Mucosa of gallbladder (tissue), 1 donor: ENCODE data around the gene SH3D19. TPM values are rescaled to one million over a fixed set of nuclear protein-coding genes. Genes with fewer than 3 reads are reported as not detected.
"Not testable (repeated sequence)": the region's sequence is repeated elsewhere in the genome, so short reads cannot be mapped to it uniquely, and the experiment has no call there.

ENCODE experiments used
- DNase-seq: peaks from one replicate; pipeline ENCODE4 v3.0.0-alpha.2; 2020; ENCODE audit warnings: low spot score
- total RNA-seq: library from RNA; stranded (reverse); gene quantifications from one replicate; pipeline ENCODE4 v1.2.1, GENCODE V29; 2021
- donor health status: DM: no; HTN: no; CAD: no.

The SH3D19 gene
- total RNA-seq, 1 donor from 2014 or later, result 136 TPM

GRCh38 chr4:151157543-151157942 is 167.9 kb downstream of the SH3D19 start:
- DNase-seq, result no peak

- DNase-seq, result no peak
These were observed 171.8 kb downstream of the SH3D19 start for GRCh38 chr4:151153585-151153984.

- no peak for DNase-seq
These were observed 173.4 kb downstream of the SH3D19 start for GRCh38 chr4:151152028-151152427.

GRCh38 chr4:151150821-151151580 is 174.4 kb downstream of the SH3D19 start:
- DNase-seq, result no peak

- DNase-seq, result no peak
These were observed 177.1 kb downstream of the SH3D19 start for GRCh38 chr4:151148261-151148660.

- no peak for DNase-seq
These were observed 178.4 kb downstream of the SH3D19 start for GRCh38 chr4:151147000-151147399.

- DNase-seq, result no peak
These were observed 180.9 kb downstream of the SH3D19 start for GRCh38 chr4:151144329-151145072.

- DNase-seq, result no peak
These were observed 181.6 kb downstream of the SH3D19 start for GRCh38 chr4:151143811-151144210.

- DNase-seq, result no peak
These were observed 182.2 kb downstream of the SH3D19 start for GRCh38 chr4:151143162-151143561.

GRCh38 chr4:151142758-151143157 is 182.6 kb downstream of the SH3D19 start:
- DNase-seq, result no peak

- no peak for DNase-seq
These were observed 185.6 kb downstream of the SH3D19 start for GRCh38 chr4:151139814-151140213.

GRCh38 chr4:151136048-151136447 is 189.4 kb downstream of the SH3D19 start:
- not testable (repeated sequence) for DNase-seq

GRCh38 chr4:151133311-151133710 is 192.1 kb downstream of the SH3D19 start:
- no peak for DNase-seq

- DNase-seq, result no peak
These were observed 195.6 kb downstream of the SH3D19 start for GRCh38 chr4:151129796-151130195.

GRCh38 chr4:151117371-151117962 is 207.9 kb downstream of the SH3D19 start:
- peak; percentile 70 for DNase-seq

GRCh38 chr4:151114986-151115385 is 210.4 kb downstream of the SH3D19 start:
- DNase-seq, result no peak

GRCh38 chr4:151114338-151114737 is 211.1 kb downstream of the SH3D19 start:
- no peak for DNase-seq

GRCh38 chr4:151110236-151110635 is 215.2 kb downstream of the SH3D19 start:
- no peak for DNase-seq

GRCh38 chr4:151107063-151107462 is 218.3 kb downstream of the SH3D19 start:
- DNase-seq, result no peak

- DNase-seq, result no peak
These were observed 219.9 kb downstream of the SH3D19 start for GRCh38 chr4:151105454-151106032.

GRCh38 chr4:151104621-151105020 is 220.8 kb downstream of the SH3D19 start:
- no peak for DNase-seq

GRCh38 chr4:151103758-151104157 is 221.6 kb downstream of the SH3D19 start:
- no peak for DNase-seq
